H9 (cell line): ENCODE measurements around the gene CLEC16A. TPM values are rescaled to one million over a fixed set of nuclear protein-coding genes. Genes with fewer than 3 reads are reported as not detected.

ENCODE experiments used
- DNase-seq: peaks from one replicate; pipeline ENCODE4 v3.0.0-alpha.2; 2017
- H2AFZ ChIP-seq: one replicate; pipeline ENCODE4 v1.6.1; 2013; ENCODE audit warnings: mild to moderate bottlenecking, low read length, control low read depth, moderate library complexity
- H2AK5ac ChIP-seq: 2 replicates; pipeline ENCODE4 v1.6.1; 2013; ENCODE audit warnings: low read length, control low read depth, mixed read lengths; ENCODE audit not compliant: insufficient read length
- H2BK120ac ChIP-seq: one replicate; pipeline ENCODE4 v1.6.1; 2013; ENCODE audit warnings: low read depth, mild to moderate bottlenecking, low read length, control low read depth, inconsistent platforms; ENCODE audit not compliant: poor library complexity, severe bottlenecking
- H2BK12ac ChIP-seq: 2 replicates; pipeline ENCODE4 v1.6.1; 2013; ENCODE audit warnings: low read length, control low read depth, mixed read lengths, low read depth; ENCODE audit not compliant: insufficient read length
- H2BK15ac ChIP-seq: 2 replicates; pipeline ENCODE4 v1.6.1; 2013; ENCODE audit warnings: low read depth, low read length, control low read depth
- H2BK20ac ChIP-seq: one replicate; pipeline ENCODE4 v1.6.1; 2013; ENCODE audit warnings: low read depth, mild to moderate bottlenecking, low read length, control low read depth, inconsistent platforms; ENCODE audit not compliant: poor library complexity, severe bottlenecking
- H2BK5ac ChIP-seq: 2 replicates; pipeline ENCODE4 v1.6.1; 2013; ENCODE audit warnings: low read length, control low read depth, mixed read lengths; ENCODE audit not compliant: insufficient read length
- H3K14ac ChIP-seq: 2 replicates; pipeline ENCODE4 v1.6.1; 2013; ENCODE audit warnings: low read length, control low read depth; ENCODE audit not compliant: insufficient read depth
- H3K18ac ChIP-seq: 2 replicates; pipeline ENCODE4 v1.6.1; 2013; ENCODE audit warnings: low read depth, mild to moderate bottlenecking, mixed read lengths, low read length, control low read depth; ENCODE audit not compliant: insufficient read length
- H3K23ac ChIP-seq: 2 replicates; pipeline ENCODE4 v1.6.1; 2013; ENCODE audit warnings: low read length, control low read depth, mixed read lengths, low read depth; ENCODE audit not compliant: insufficient read length
- H3K23me2 ChIP-seq: 2 replicates; pipeline ENCODE4 v1.6.1; 2013; ENCODE audit warnings: low read depth, mild to moderate bottlenecking, mixed read lengths, low read length, control low read depth; ENCODE audit not compliant: insufficient read length, poor library complexity, severe bottlenecking
- H3K27ac ChIP-seq: 2 replicates; pipeline ENCODE4 v1.5.1; 2013; ENCODE audit warnings: low read length, control low read depth, mixed read lengths, low read depth; ENCODE audit not compliant: insufficient read length
- H3K27me3 ChIP-seq: 2 replicates; pipeline ENCODE4 v1.6.1; 2013; ENCODE audit warnings: low read length, control low read depth, inconsistent platforms; ENCODE audit not compliant: insufficient read depth
- H3K4ac ChIP-seq: 2 replicates; pipeline ENCODE4 v1.6.1; 2013; ENCODE audit warnings: low read depth, mild to moderate bottlenecking, control low read depth, inconsistent platforms, low read length, moderate library complexity
- H3K4me1 ChIP-seq: 2 replicates; pipeline ENCODE4 v1.6.1; 2013; ENCODE audit warnings: low read length, control low read depth, inconsistent platforms; ENCODE audit not compliant: insufficient read depth
- H3K4me2 ChIP-seq: 2 replicates; pipeline ENCODE4 v1.6.1; 2013; ENCODE audit warnings: low read length, control low read depth, mixed read lengths; ENCODE audit not compliant: insufficient read length, insufficient read depth
- H3K56ac ChIP-seq: 2 replicates; pipeline ENCODE4 v1.6.1; 2013; ENCODE audit warnings: low read depth, mild to moderate bottlenecking, mixed read lengths, low read length, control low read depth; ENCODE audit not compliant: insufficient read length
- H3K79me1 ChIP-seq: 2 replicates; pipeline ENCODE4 v1.6.1; 2013; ENCODE audit warnings: low read depth, mild to moderate bottlenecking, moderate library complexity, low read length, control low read depth, inconsistent platforms; ENCODE audit not compliant: insufficient read depth, poor library complexity, severe bottlenecking
- H3K79me2 ChIP-seq: 2 replicates; pipeline ENCODE4 v1.6.1; 2013; ENCODE audit warnings: low read length, control low read depth, inconsistent platforms; ENCODE audit not compliant: insufficient read depth
- H3K9ac ChIP-seq: 2 replicates; pipeline ENCODE4 v1.6.1; 2013; ENCODE audit warnings: low read length, control low read depth, mixed read lengths; ENCODE audit not compliant: insufficient read length; ENCODE audit errors: extremely low read depth
- H3K9me3 ChIP-seq: one replicate; pipeline ENCODE4 v1.6.1; 2013; ENCODE audit warnings: low read depth, low read length, inconsistent platforms; ENCODE audit not compliant: control insufficient read depth
- H3T11ph ChIP-seq: one replicate; pipeline ENCODE4 v1.6.1; 2013; ENCODE audit warnings: mild to moderate bottlenecking, low read length, control low read depth, inconsistent platforms
- H4K20me1 ChIP-seq: one replicate; pipeline ENCODE4 v1.6.1; 2013; ENCODE audit not compliant: control insufficient read depth, insufficient read length, insufficient read depth
- H4K5ac ChIP-seq: 2 replicates; pipeline ENCODE4 v1.6.1; 2013; ENCODE audit warnings: low read depth, mild to moderate bottlenecking, mixed read lengths, low read length, control low read depth; ENCODE audit not compliant: insufficient read length
- H4K8ac ChIP-seq: replicated peaks from 2 replicates; pipeline ENCODE4 v1.6.1; 2013; ENCODE audit warnings: low read length, control low read depth, mixed read lengths, low read depth; ENCODE audit not compliant: insufficient read length
- H4K91ac ChIP-seq: 2 replicates; pipeline ENCODE4 v1.6.1; 2013; ENCODE audit warnings: low read depth, mild to moderate bottlenecking, moderate library complexity, mixed read lengths, low read length, control low read depth; ENCODE audit not compliant: insufficient read length
- H3K27ac Mint-ChIP-seq, 3 experiments: 2 replicates in 2 of 3; 3 replicates in 1 of 3; pipeline ENCODE4 v1.8.0; 2020 to 2021; ENCODE audit warnings: mixed read lengths in 3 of 3, mild to moderate bottlenecking in 1 of 3, moderate library complexity in 1 of 3
- H3K27me3 Mint-ChIP-seq: 2 replicates; pipeline ENCODE4 v1.8.0; 2021; ENCODE audit warnings: low read depth, mild to moderate bottlenecking, moderate library complexity, mixed read lengths
- H3K36me3 Mint-ChIP-seq, 3 experiments: 2 replicates in 2 of 3; 3 replicates in 1 of 3; pipeline ENCODE4 v1.8.0; 2020 to 2021; ENCODE audit warnings: low read depth in 3 of 3, mixed read lengths in 3 of 3; ENCODE audit not compliant: insufficient read depth in 1 of 3
- H3K4me1 Mint-ChIP-seq, 2 experiments: 2 replicates each; pipeline ENCODE4 v1.8.0; 2020; ENCODE audit warnings: mixed read lengths in 2 of 2
- H3K4me3 Mint-ChIP-seq, 2 experiments: 2 replicates in 1 of 2; 3 replicates in 1 of 2; pipeline ENCODE4 v1.8.0; 2020 to 2021; ENCODE audit warnings: mild to moderate bottlenecking in 2 of 2, mixed read lengths in 2 of 2, moderate library complexity in 1 of 2
- H3K9me3 Mint-ChIP-seq, 2 experiments: 2 replicates in 1 of 2; 3 replicates in 1 of 2; pipeline ENCODE4 v1.8.0; 2020; ENCODE audit warnings: mild to moderate bottlenecking in 2 of 2, mixed read lengths in 2 of 2, moderate library complexity in 1 of 2
- WGBS: extraction: QIAGEN DNeasy Blood & Tissue Kit; methylation state at CpG from one replicate; pipeline ENCODE4 v1.1.7; 2013; ENCODE audit warnings: missing lambda C conversion rate, low lambda C conversion rate, mixed read lengths; ENCODE audit not compliant: insufficient read length; ENCODE audit errors: extremely low coverage; 5-methylcytosine and 5-hydroxymethylcytosine counted together
- total RNA-seq: library from RNA; stranded (reverse); gene quantifications from 2 replicates; pipeline ENCODE4 v1.2.1, GENCODE V29; 2021
- TF ChIP-seq, protein P1 (sequence below): fragments of 200-600 bp; sonication (generic); conservative IDR thresholded peaks from 3 replicates; pipeline ENCODE4 v1.8.0; 2021; ENCODE audit warnings: antibody characterized with exemption, mild to moderate bottlenecking

Gene CLEC16A
- total RNA-seq, 1 experiment from 2014 or later, result 15.2 TPM

DNA sequence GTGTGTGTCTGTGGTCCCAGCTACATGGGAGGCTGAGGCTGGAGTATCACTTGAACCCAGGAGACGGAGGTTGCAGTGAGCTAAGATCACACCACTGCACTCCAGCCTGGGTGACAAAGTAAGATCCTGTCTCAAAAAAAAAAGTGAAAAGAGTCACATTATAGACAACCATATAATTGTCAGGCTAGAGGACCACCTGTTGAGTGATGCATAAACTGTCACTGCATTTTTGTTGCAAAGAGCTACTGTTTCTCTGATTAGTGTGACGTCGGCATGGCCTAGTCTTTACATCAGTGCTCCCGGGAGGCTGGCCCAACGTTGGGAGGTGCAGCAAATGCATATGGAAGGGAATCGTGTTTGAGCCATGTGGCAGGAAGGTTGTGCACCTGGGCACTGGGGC is 50.2 kb downstream of the CLEC16A start:
- Histone ChIP-seq H3K9me3 (no peaks in the 10 kb centered on the region), H2AK5ac (no peak overlapping the region), H3K23ac (no peak overlapping the region), H3T11ph (no peak overlapping the region), H4K5ac (no peak overlapping the region), H3K56ac (no peak overlapping the region), H2AFZ (no peak overlapping the region), H4K91ac (no peak overlapping the region), H3K4me1 (no peaks in the 10 kb centered on the region), H3K27me3 (no peaks in the 10 kb centered on the region), H3K9ac (no peak overlapping the region), H2BK120ac (no peak overlapping the region), H3K4ac (no peak overlapping the region), H3K79me1 (no peaks in the 10 kb centered on the region), H4K20me1 (no peaks in the 10 kb centered on the region), H3K79me2 (no peaks in the 10 kb centered on the region), H4K8ac (no peak overlapping the region), H3K23me2 (no peaks in the 10 kb centered on the region), H3K4me2 (no peak overlapping the region), H2BK15ac (no peak overlapping the region), H3K18ac (no peak overlapping the region), H3K14ac (no peak overlapping the region), H2BK12ac (no peak overlapping the region), H2BK5ac (no peak overlapping the region), H3K27ac (no peak overlapping the region), H2BK20ac (no peak overlapping the region)
- Mint-ChIP-seq H3K9me3 (no peaks in the 10 kb centered on the region), H3K4me1 (peaks cover 5 to 11% of the 10 kb centered on the region in 2 experiments), H3K27ac (no peak overlapping the region), H3K4me3 (no peak overlapping the region), H3K27me3 (no peaks in the 10 kb centered on the region), H3K36me3 (peaks cover 3 to 15% (median 4%) of the 10 kb centered on the region in 3 experiments; a peak in 4 of 7 replicates)
- DNase-seq, result no peak
- no CpG with 5 or more reads among the region's 6 CpGs for WGBS
- TF ChIP-seq, protein P1, sequence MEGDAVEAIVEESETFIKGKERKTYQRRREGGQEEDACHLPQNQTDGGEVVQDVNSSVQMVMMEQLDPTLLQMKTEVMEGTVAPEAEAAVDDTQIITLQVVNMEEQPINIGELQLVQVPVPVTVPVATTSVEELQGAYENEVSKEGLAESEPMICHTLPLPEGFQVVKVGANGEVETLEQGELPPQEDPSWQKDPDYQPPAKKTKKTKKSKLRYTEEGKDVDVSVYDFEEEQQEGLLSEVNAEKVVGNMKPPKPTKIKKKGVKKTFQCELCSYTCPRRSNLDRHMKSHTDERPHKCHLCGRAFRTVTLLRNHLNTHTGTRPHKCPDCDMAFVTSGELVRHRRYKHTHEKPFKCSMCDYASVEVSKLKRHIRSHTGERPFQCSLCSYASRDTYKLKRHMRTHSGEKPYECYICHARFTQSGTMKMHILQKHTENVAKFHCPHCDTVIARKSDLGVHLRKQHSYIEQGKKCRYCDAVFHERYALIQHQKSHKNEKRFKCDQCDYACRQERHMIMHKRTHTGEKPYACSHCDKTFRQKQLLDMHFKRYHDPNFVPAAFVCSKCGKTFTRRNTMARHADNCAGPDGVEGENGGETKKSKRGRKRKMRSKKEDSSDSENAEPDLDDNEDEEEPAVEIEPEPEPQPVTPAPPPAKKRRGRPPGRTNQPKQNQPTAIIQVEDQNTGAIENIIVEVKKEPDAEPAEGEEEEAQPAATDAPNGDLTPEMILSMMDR, result no peak
